SU-DHL-6 (cell line): ENCODE measurements around the gene OLR1.

Source experiments
- H2AFZ ChIP-seq: fragments of 200-600 bp; sonication (generic); 2 replicates; pipeline ENCODE4 v1.6.1; 2014; ENCODE audit warnings: low read depth, mild to moderate bottlenecking, moderate library complexity, mixed read lengths, antibody characterized with exemption, low read length; ENCODE audit not compliant: severe bottlenecking
- H3F3A ChIP-seq: fragments of 200-600 bp; shearing (Covaris generic); 2 replicates; pipeline ENCODE4 v1.6.0; 2016; ENCODE audit warnings: antibody characterized with exemption, mild to moderate bottlenecking; ENCODE audit not compliant: insufficient read depth
- H3K27ac ChIP-seq: fragments of 200-600 bp; sonication (generic); 2 replicates; pipeline ENCODE4 v1.5.1; 2016; ENCODE audit warnings: low read depth, mild to moderate bottlenecking, low read length, moderate library complexity, mixed read lengths
- H3K27me3 ChIP-seq: fragments of 200-600 bp; sonication (generic), shearing (Covaris generic); 2 replicates; pipeline ENCODE4 v1.6.0; 2014; ENCODE audit warnings: mild to moderate bottlenecking, low read length
- H3K36me3 ChIP-seq: fragments of 200-600 bp; sonication (generic); 2 replicates; pipeline ENCODE4 v1.6.1; 2014; ENCODE audit warnings: mild to moderate bottlenecking, low read length, mixed read lengths
- H3K4me2 ChIP-seq: fragments of 300-600, 200-600 bp; shearing (Covaris generic), sonication (generic); 2 replicates; pipeline ENCODE4 v1.6.0; 2014; ENCODE audit warnings: low read length, low read depth, mild to moderate bottlenecking; ENCODE audit not compliant: poor library complexity, severe bottlenecking
- H3K4me3 ChIP-seq: fragments of 200-600 bp; sonication (generic); 2 replicates; pipeline ENCODE4 v1.5.1; 2014; ENCODE audit warnings: antibody characterized with exemption, low read length, mild to moderate bottlenecking, mixed read lengths; ENCODE audit not compliant: insufficient read depth, poor library complexity, severe bottlenecking
- H3K79me2 ChIP-seq: fragments of 200-600 bp; sonication (generic); 2 replicates; pipeline ENCODE4 v1.6.1; 2014; ENCODE audit warnings: mild to moderate bottlenecking, low read length, moderate library complexity; ENCODE audit not compliant: insufficient read depth
- H3K9ac ChIP-seq: fragments of 200-600 bp; sonication (generic); 2 replicates; pipeline ENCODE4 v1.7.0; 2014; ENCODE audit warnings: mild to moderate bottlenecking, low read length
- H3K9me2 ChIP-seq: fragments of 200-600 bp; sonication (generic); replicated peaks from 2 replicates; pipeline ENCODE4 v1.6.1; 2014; ENCODE audit warnings: low read length; ENCODE audit not compliant: insufficient read depth
- H3K9me3 ChIP-seq: fragments of 200-600 bp; sonication (generic); 2 replicates; pipeline ENCODE4 v1.6.1; 2014; ENCODE audit warnings: low read length, mixed read lengths; ENCODE audit not compliant: insufficient read depth
- H4K20me1 ChIP-seq: fragments of 200-600 bp; sonication (generic); 2 replicates; pipeline ENCODE4 v1.6.1; 2014; ENCODE audit warnings: low read depth, mild to moderate bottlenecking, antibody characterized with exemption, low read length, moderate library complexity, mixed read lengths
- CTCF ChIP-seq: fragments of 200-600 bp; sonication (generic); IDR thresholded peaks from one replicate; pipeline ENCODE4 v1.5.1; 2017; ENCODE audit warnings: antibody characterized with exemption, mild to moderate bottlenecking, low read length, moderate library complexity; ENCODE audit not compliant: insufficient read depth, poor library complexity, severe bottlenecking
- EZH2phosphoT487 ChIP-seq: fragments of 200-600 bp; sonication (generic), shearing (Covaris generic); conservative IDR thresholded peaks from 2 replicates; pipeline ENCODE4 v1.6.1; 2018; ENCODE audit warnings: mild to moderate bottlenecking, antibody characterized with exemption, low read length, moderate library complexity, mixed read lengths

Gene OLR1

GRCh38 chr12:10213168-10214135, 41.5 kb upstream of the OLR1 start:
- Histone ChIP-seq H3K9me3 (no peaks in the 10 kb centered on the region), H3K4me3 (peak overlapping the region; percentile 57), H2AFZ (peak overlapping the region; percentile 89), H4K20me1 (no peaks in the 10 kb centered on the region), H3K27ac (no peak overlapping the region), H3K27me3 (no peaks in the 10 kb centered on the region), H3K9me2 (no peaks in the 10 kb centered on the region), H3K79me2 (no peaks in the 10 kb centered on the region), H3K36me3 (no peaks in the 10 kb centered on the region), H3K4me2 (peak overlapping the region; percentile 84), H3K9ac (peak overlapping the region; percentile 44), H3F3A (no peaks in the 10 kb centered on the region)
- no peak for TF ChIP-seq EZH2phosphoT487
- no peak for TF ChIP-seq CTCF

DNA sequence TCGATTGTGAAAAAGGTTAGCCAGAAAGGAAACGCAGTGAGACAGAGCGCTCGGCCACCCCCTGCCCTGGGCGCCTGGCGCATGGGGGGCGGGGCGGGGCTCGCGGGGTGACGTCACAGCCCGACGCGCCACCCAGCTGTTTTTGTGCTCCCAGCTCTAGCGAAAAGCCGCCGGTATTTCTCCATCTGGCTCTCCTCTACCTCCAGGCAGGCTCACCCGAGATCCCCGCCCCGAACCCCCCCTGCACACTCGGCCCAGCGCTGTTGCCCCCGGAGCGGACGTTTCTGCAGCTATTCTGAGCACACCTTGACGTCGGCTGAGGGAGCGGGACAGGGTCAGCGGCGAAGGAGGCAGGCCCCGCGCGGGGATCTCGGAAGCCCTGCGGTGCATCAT, 40.8 kb upstream of the OLR1 start, which contains the start of gene GABARAPL1:
GABARAPL1 (plus strand) TSS at position 139 of the 393 bp plus-strand sequence; CDS start at position 392, 253 bp downstream.
- Histone ChIP-seq H3K27ac (no peak within 1 kb of the TSS), H3K4me3 (peak within 1 kb of the TSS; percentile 57), H3F3A (no peaks in the 10 kb centered on the region), H4K20me1 (no peaks in the 10 kb centered on the region), H2AFZ (peak within 1 kb of the TSS; percentile 89), H3K4me2 (peak within 1 kb of the TSS; percentile 84), H3K9ac (peak within 1 kb of the TSS; percentile 44), H3K9me3 (no peaks in the 10 kb centered on the region), H3K79me2 (no peaks in the 10 kb centered on the region), H3K27me3 (no peaks in the 10 kb centered on the region), H3K36me3 (no peaks in the 10 kb centered on the region), H3K9me2 (no peaks in the 10 kb centered on the region)
- TF ChIP-seq EZH2phosphoT487 (no peak), CTCF (no peak)

GRCh38 chr12:10211940-10212738, 40.2 kb upstream of the OLR1 start:
- no peaks in the 10 kb centered on the region for H3K27me3 ChIP-seq

More at GRCh38 chr12:10211940-10212738, 40.2 kb upstream of the OLR1 start:
- TF ChIP-seq EZH2phosphoT487 (no peak), CTCF (no peak)
- Histone ChIP-seq H3K27ac (no peak overlapping the region), H2AFZ (peak overlapping the region; percentile 89), H3K79me2 (no peaks in the 10 kb centered on the region), H4K20me1 (no peaks in the 10 kb centered on the region), H3K36me3 (no peaks in the 10 kb centered on the region), H3F3A (no peaks in the 10 kb centered on the region), H3K9me3 (no peaks in the 10 kb centered on the region), H3K9ac (peak overlapping the region; percentile 44), H3K4me3 (peak overlapping the region; percentile 57), H3K4me2 (peak overlapping the region; percentile 84), H3K9me2 (no peaks in the 10 kb centered on the region)
